Measurements from ENCODE around the gene ADCY9. TPM values are rescaled to one million over a fixed set of nuclear protein-coding genes. Genes with fewer than 3 reads are reported as not detected.
"Not testable (repeated sequence)": the region's sequence is repeated elsewhere in the genome, so short reads cannot be mapped to it uniquely, and the experiment has no call there.

The ADCY9 gene
- total and polyA plus RNA-seq, 9 donors, result 9.5 to 17.5 (median 15.9) TPM

DNA sequence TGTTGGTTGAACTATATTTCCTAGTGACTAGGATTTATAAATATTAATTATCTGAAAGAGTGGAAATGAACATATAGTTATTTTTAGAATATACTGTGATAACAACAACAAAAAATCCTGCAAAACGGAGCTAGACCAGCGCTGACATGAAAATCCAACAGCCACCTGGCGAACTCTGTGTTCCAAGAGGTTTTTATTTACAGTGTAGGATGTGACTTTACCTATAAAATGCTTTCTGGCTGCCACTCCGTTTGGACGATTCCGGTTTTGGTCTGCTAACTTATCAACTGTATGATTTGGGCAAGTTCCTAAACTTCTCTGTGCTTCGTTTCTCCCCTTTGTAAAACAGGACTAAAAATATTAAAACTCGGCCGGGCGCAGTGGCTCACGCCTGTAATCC, 73.7 kb downstream of the ADCY9 start:
- Histone ChIP-seq H3K27ac (ENCODE audit: low read length) (no peak overlapping the region), H3K27me3 (ENCODE audit: control insufficient read depth, insufficient read depth, low read length) (no peaks in the 10 kb centered on the region), H3K9me3 (replicated peaks; ENCODE audit: control insufficient read depth, low read depth, low read length) (no peaks in the 10 kb centered on the region), H3K36me3 (ENCODE audit: control insufficient read depth, insufficient read depth, low read length) (no peaks in the 10 kb centered on the region), H3K4me1 (ENCODE audit: control insufficient read depth, insufficient read depth, low read length) (peaks cover 3% of the 10 kb centered on the region), H3K4me3 (ENCODE audit: low read length) (no peak overlapping the region)
- 76% methylated on average over 5 of the region's 11 CpGs for WGBS (ENCODE audit: insufficient coverage)
- no peak for DNase-seq

- Histone ChIP-seq H3K9me3 (replicated peaks; ENCODE audit: control insufficient read depth, low read depth, low read length) (no peaks in the 10 kb centered on the region), H3K27ac (ENCODE audit: low read length) (no peak overlapping the region), H3K4me1 (ENCODE audit: control insufficient read depth, insufficient read depth, low read length) (peaks cover 1% of the 10 kb centered on the region), H3K36me3 (ENCODE audit: control insufficient read depth, insufficient read depth, low read length) (no peaks in the 10 kb centered on the region), H3K4me3 (ENCODE audit: low read length) (no peak overlapping the region), H3K27me3 (ENCODE audit: control insufficient read depth, insufficient read depth, low read length) (no peaks in the 10 kb centered on the region)
- WGBS (ENCODE audit: insufficient coverage), result 77% methylated on average over 5 of the region's 7 CpGs
- no peak for DNase-seq
Measured at GRCh38 chr16:4038448-4038847, 77.8 kb downstream of the ADCY9 start.

DNA sequence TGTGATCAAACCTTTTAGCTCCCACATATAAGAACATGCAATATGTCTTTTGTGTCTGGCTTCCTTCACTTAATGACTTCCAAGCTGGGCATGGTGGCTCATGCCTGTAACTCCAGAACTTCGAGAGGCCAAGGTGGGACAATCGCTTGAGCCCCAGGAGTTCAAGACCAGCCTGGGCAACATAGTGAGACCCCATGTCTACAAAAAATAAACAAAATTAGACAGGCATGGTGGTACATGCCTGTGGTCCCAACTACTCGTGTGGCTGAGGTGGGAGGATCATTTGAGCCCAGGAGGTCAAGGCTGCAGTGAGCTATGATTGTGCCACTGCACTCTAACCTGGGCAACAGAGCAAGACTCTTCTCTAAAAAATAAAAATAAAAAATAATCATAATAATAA, 79.3 kb downstream of the ADCY9 start:
- DNase-seq; H3K27ac ChIP-seq (ENCODE audit: low read length); H3K36me3 ChIP-seq (ENCODE audit: control insufficient read depth, insufficient read depth, low read length); H3K4me1 ChIP-seq (ENCODE audit: control insufficient read depth, insufficient read depth, low read length); H3K27me3 ChIP-seq (ENCODE audit: control insufficient read depth, insufficient read depth, low read length); H3K9me3 ChIP-seq (replicated peaks; ENCODE audit: control insufficient read depth, low read depth, low read length); H3K4me3 ChIP-seq (ENCODE audit: low read length): not testable (repeated sequence)
- WGBS (ENCODE audit: insufficient coverage), result no CpG with 5 or more reads among the region's 3 CpGs

DNA sequence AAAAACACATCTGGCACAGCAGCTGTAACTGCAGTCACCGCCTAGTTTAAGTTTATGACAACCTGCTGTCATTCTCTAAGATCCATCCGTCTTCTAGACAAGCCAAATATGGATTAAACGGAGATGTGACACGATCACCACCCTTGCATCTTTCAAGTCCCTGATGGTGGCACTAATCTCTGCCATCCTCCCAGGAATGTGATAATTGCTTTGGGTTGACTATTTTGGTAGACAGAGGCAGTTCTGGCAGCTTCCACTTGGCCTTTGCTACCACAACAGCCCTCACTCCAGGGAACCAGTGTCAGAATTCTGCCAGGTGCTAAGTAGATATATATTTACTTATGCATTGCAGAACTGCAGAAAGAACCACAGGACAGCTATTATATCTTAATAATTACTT, 81.3 kb downstream of the ADCY9 start:
- peaks cover 2% of the 10 kb centered on the region for H3K36me3 ChIP-seq (ENCODE audit: control insufficient read depth, insufficient read depth, low read length)
- H3K27ac ChIP-seq (ENCODE audit: low read length), result no peak overlapping the region
- H3K9me3 ChIP-seq (replicated peaks; ENCODE audit: control insufficient read depth, low read depth, low read length), result no peaks in the 10 kb centered on the region
- DNase-seq, result no peak
- no peak overlapping the region for H3K4me3 ChIP-seq (ENCODE audit: low read length)
- H3K4me1 ChIP-seq (ENCODE audit: control insufficient read depth, insufficient read depth, low read length), result peaks cover 9% of the 10 kb centered on the region
- 83% methylated on average over 1 of the region's 4 CpGs for WGBS (ENCODE audit: insufficient coverage)
- no peaks in the 10 kb centered on the region for H3K27me3 ChIP-seq (ENCODE audit: control insufficient read depth, insufficient read depth, low read length)

DNA sequence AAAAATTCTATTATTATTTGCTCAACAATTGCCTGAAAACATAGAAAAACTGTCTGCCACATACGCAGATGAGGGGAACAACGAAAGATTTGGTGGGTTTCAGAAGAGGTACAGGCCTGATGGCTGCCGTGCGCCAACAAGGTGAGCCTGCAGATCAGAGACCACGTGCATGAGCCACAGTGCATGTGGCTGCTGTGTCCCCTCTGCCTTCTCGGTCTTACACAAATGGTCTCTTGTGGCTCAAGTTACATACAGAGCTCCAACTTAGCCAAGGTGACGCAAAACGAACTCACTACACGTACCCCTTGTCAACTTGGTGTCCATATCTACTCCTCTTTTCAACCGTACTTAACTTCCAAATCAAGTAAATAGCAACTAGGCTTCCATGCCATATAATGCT, 82.3 kb downstream of the ADCY9 start:
- Histone ChIP-seq H3K36me3 (ENCODE audit: control insufficient read depth, insufficient read depth, low read length) (peaks cover 2% of the 10 kb centered on the region), H3K27ac (ENCODE audit: low read length) (no peak overlapping the region), H3K9me3 (replicated peaks; ENCODE audit: control insufficient read depth, low read depth, low read length) (no peaks in the 10 kb centered on the region), H3K27me3 (ENCODE audit: control insufficient read depth, insufficient read depth, low read length) (no peaks in the 10 kb centered on the region), H3K4me1 (ENCODE audit: control insufficient read depth, insufficient read depth, low read length) (peaks cover 9% of the 10 kb centered on the region), H3K4me3 (ENCODE audit: low read length) (no peak overlapping the region)
- no peak for DNase-seq
- 88% methylated on average over 10 of the region's 10 CpGs for WGBS (ENCODE audit: insufficient coverage)

- 19% methylated on average over 3 of the region's 13 CpGs for WGBS (ENCODE audit: insufficient coverage)
- Histone ChIP-seq H3K4me3 (ENCODE audit: low read length) (no peak overlapping the region), H3K4me1 (ENCODE audit: control insufficient read depth, insufficient read depth, low read length) (peaks cover 9% of the 10 kb centered on the region), H3K9me3 (replicated peaks; ENCODE audit: control insufficient read depth, low read depth, low read length) (no peaks in the 10 kb centered on the region), H3K27ac (ENCODE audit: low read length) (no peak overlapping the region), H3K27me3 (ENCODE audit: control insufficient read depth, insufficient read depth, low read length) (no peaks in the 10 kb centered on the region), H3K36me3 (ENCODE audit: control insufficient read depth, insufficient read depth, low read length) (peaks cover 2% of the 10 kb centered on the region)
- DNase-seq, result peak; percentile 49
Measured at GRCh38 chr16:4032768-4033167, 83.5 kb downstream of the ADCY9 start.

- DNase-seq, result no peak
- 58% methylated on average over 2 of the region's 8 CpGs for WGBS (ENCODE audit: insufficient coverage)
- H3K36me3 ChIP-seq (ENCODE audit: control insufficient read depth, insufficient read depth, low read length), result peaks cover 8% of the 10 kb centered on the region
Measured at GRCh38 chr16:4028144-4028543, 88.1 kb downstream of the ADCY9 start.

DNA sequence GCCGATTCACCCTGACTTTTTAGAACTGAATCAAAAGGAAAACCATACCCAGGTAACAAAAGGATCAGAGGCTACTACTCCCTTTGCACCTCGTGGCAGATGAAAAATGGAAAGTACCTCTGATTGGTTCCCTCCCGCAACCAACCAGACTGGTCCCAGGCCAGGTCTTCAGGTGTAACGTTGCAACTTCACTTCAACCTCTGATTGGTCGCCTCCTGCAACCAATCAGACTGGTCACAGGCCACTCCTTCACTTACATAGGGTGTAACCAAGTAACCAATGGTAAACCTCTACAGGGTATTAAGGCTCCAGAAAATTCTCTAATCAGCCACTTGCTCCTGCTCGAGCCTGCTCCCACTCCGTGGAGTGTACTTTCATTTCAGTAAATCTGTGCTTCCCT, 89.4 kb downstream of the ADCY9 start:
- no peaks in the 10 kb centered on the region for H3K27me3 ChIP-seq (ENCODE audit: control insufficient read depth, insufficient read depth, low read length)
- H3K4me3 ChIP-seq (ENCODE audit: low read length), result no peak overlapping the region
- H3K27ac ChIP-seq (ENCODE audit: low read length), result no peak overlapping the region
- peaks cover 8% of the 10 kb centered on the region for H3K36me3 ChIP-seq (ENCODE audit: control insufficient read depth, insufficient read depth, low read length)
- 94% methylated on average over 6 of the region's 7 CpGs for WGBS (ENCODE audit: insufficient coverage)
- no peak for DNase-seq
- no peaks in the 10 kb centered on the region for H3K4me1 ChIP-seq (ENCODE audit: control insufficient read depth, insufficient read depth, low read length)
- H3K9me3 ChIP-seq (replicated peaks; ENCODE audit: control insufficient read depth, low read depth, low read length), result no peaks in the 10 kb centered on the region

More at GRCh38 chr16:4028144-4028543, 88.1 kb downstream of the ADCY9 start:
- Histone ChIP-seq H3K4me1 (ENCODE audit: control insufficient read depth, insufficient read depth, low read length) (peaks cover 5% of the 10 kb centered on the region), H3K27me3 (ENCODE audit: control insufficient read depth, insufficient read depth, low read length) (no peaks in the 10 kb centered on the region), H3K27ac (ENCODE audit: low read length) (no peak overlapping the region), H3K4me3 (ENCODE audit: low read length) (no peak overlapping the region), H3K9me3 (replicated peaks; ENCODE audit: control insufficient read depth, low read depth, low read length) (no peaks in the 10 kb centered on the region)

DNA sequence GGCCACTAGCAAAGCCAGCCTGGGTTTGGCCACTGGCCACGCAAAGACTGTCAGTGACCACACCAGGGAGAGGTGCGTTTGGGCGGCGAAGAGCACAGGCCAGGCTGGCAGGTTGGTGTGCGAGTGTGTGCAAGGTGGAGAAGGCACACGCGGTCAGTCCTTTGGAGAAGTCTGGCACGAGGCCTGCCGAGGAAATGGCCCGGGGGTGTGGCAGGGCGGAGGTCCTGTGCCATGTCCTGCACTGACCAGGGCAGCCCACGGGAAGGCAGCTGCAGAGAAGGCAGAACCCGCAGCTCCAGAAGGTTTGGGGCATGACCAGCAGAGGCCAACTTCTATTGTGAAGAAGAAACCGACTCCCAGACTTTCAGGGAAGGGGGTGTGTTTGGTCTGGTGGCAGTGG, 90.8 kb downstream of the ADCY9 start:
- H3K4me3 ChIP-seq (ENCODE audit: low read length), result no peak overlapping the region
- no peak for DNase-seq
- WGBS (ENCODE audit: insufficient coverage), result 86% methylated on average over 14 of the region's 14 CpGs
- H3K27me3 ChIP-seq (ENCODE audit: control insufficient read depth, insufficient read depth, low read length), result no peaks in the 10 kb centered on the region
- H3K4me1 ChIP-seq (ENCODE audit: control insufficient read depth, insufficient read depth, low read length), result no peaks in the 10 kb centered on the region
- H3K27ac ChIP-seq (ENCODE audit: low read length), result no peak overlapping the region
- no peaks in the 10 kb centered on the region for H3K9me3 ChIP-seq (replicated peaks; ENCODE audit: control insufficient read depth, low read depth, low read length)
- H3K36me3 ChIP-seq (ENCODE audit: control insufficient read depth, insufficient read depth, low read length), result peaks cover 6% of the 10 kb centered on the region

- no peak overlapping the region for H3K27ac ChIP-seq (ENCODE audit: low read length)
- no peak for DNase-seq
- H3K27me3 ChIP-seq (ENCODE audit: control insufficient read depth, insufficient read depth, low read length), result no peaks in the 10 kb centered on the region
- WGBS (ENCODE audit: insufficient coverage), result 100% methylated on average over 1 of the region's 2 CpGs
- H3K4me1 ChIP-seq (ENCODE audit: control insufficient read depth, insufficient read depth, low read length), result peaks cover 11% of the 10 kb centered on the region
- no peak overlapping the region for H3K4me3 ChIP-seq (ENCODE audit: low read length)
- no peaks in the 10 kb centered on the region for H3K9me3 ChIP-seq (replicated peaks; ENCODE audit: control insufficient read depth, low read depth, low read length)
- H3K36me3 ChIP-seq (ENCODE audit: control insufficient read depth, insufficient read depth, low read length), result peaks cover 6% of the 10 kb centered on the region
Measured at GRCh38 chr16:4021916-4022315, 94.3 kb downstream of the ADCY9 start.

DNA sequence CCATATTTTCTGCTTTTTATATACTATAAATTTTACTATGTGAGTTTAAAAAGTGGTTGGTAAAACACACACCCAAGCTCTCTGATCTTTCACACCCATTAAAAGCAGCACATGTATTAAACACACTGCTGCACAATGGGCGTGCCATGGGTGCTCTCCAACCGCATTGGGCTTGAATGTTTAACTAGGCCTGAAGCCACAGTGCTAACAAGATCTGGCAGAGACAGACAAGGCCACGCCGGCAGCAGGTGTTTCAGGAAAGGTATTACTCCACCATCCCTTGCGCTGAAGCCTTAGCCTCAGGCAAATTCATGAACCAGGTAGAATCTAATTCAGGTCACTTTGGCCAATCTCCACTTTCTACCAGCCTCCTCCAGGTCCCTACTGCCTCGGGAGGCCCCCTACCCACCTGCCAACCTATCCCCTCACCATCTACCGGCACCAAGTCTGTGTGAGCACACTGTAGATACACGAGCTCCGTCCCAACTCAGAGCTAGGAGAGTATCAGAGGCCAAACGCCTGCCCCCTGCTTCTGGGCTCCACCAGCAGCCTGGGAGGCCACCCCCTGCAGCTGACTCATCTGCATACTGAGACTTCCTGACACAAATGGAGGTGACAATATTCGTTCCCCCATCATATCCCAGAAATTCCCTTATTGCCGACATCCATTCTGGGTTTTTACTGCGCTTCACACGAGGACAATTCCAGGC, 95.0 kb downstream of the ADCY9 start:
- H3K27ac ChIP-seq (ENCODE audit: low read length), result no peak overlapping the region
- 69% methylated on average over 14 of the region's 14 CpGs for WGBS (ENCODE audit: insufficient coverage)
- no peak overlapping the region for H3K4me3 ChIP-seq (ENCODE audit: low read length)
- no peak for DNase-seq
- H3K4me1 ChIP-seq (ENCODE audit: control insufficient read depth, insufficient read depth, low read length), result peaks cover 12% of the 10 kb centered on the region
- no peaks in the 10 kb centered on the region for H3K9me3 ChIP-seq (replicated peaks; ENCODE audit: control insufficient read depth, low read depth, low read length)
- peaks cover 4% of the 10 kb centered on the region for H3K36me3 ChIP-seq (ENCODE audit: control insufficient read depth, insufficient read depth, low read length)
- H3K27me3 ChIP-seq (ENCODE audit: control insufficient read depth, insufficient read depth, low read length), result no peaks in the 10 kb centered on the region

Data from muscle of leg (tissue), 11 donors.